GM20000 (cell line): ENCODE measurements around the gene CADM2.

ENCODE experiments used
- DNase-seq: peaks from one replicate; pipeline ENCODE4 v3.0.0; 2012; ENCODE audit warnings: low spot score
- CTCF ChIP-seq: IDR thresholded peaks from 2 replicates; pipeline ENCODE4 v1.5.1; 2012; ENCODE audit warnings: mild to moderate bottlenecking, control low read depth; ENCODE audit errors: extremely low read depth, missing control alignments

CADM2 gene

GRCh38 chr3:85384372-85384771 is 425.6 kb downstream of the CADM2 start:
- TF ChIP-seq CTCF, result no peak
- DNase-seq, result no peak

- TF ChIP-seq CTCF, result no peak
- DNase-seq, result no peak
These were observed 429.2 kb downstream of the CADM2 start for GRCh38 chr3:85387913-85388505.

GRCh38 chr3:85394424-85394823 is 435.6 kb downstream of the CADM2 start:
- DNase-seq, result no peak
- no peak for TF ChIP-seq CTCF

- TF ChIP-seq CTCF, result no peak
- DNase-seq, result no peak
These were observed 438.6 kb downstream of the CADM2 start for GRCh38 chr3:85397434-85397833.

- TF ChIP-seq CTCF, result no peak
- DNase-seq, result no peak
These were observed 467.3 kb downstream of the CADM2 start for GRCh38 chr3:85426121-85426520.

- no peak for DNase-seq
- no peak for TF ChIP-seq CTCF
These were observed 468.7 kb downstream of the CADM2 start for GRCh38 chr3:85427467-85427866.

GRCh38 chr3:85432081-85432480 is 473.3 kb downstream of the CADM2 start:
- no peak for TF ChIP-seq CTCF
- DNase-seq, result no peak
